Measurements from ENCODE around the gene B4GALT6.
A peak's percentile ranks its signal among the peaks of the same experiment; 100 is the strongest.

The B4GALT6 gene

GRCh38 chr18:31711365-31712172, 27.2 kb upstream of the B4GALT6 start:
- no peaks in the 10 kb centered on the region for H3K9me3 ChIP-seq (ENCODE audit: severe bottlenecking)
- H3K36me3 ChIP-seq, result no peaks in the 10 kb centered on the region
- no peaks in the 10 kb centered on the region for H3K27me3 ChIP-seq (ENCODE audit: insufficient read depth, low read depth, severe bottlenecking)
- H3K27ac ChIP-seq, result no peak overlapping the region
- DNase-seq, result no peak
- TF ChIP-seq, protein P1, sequence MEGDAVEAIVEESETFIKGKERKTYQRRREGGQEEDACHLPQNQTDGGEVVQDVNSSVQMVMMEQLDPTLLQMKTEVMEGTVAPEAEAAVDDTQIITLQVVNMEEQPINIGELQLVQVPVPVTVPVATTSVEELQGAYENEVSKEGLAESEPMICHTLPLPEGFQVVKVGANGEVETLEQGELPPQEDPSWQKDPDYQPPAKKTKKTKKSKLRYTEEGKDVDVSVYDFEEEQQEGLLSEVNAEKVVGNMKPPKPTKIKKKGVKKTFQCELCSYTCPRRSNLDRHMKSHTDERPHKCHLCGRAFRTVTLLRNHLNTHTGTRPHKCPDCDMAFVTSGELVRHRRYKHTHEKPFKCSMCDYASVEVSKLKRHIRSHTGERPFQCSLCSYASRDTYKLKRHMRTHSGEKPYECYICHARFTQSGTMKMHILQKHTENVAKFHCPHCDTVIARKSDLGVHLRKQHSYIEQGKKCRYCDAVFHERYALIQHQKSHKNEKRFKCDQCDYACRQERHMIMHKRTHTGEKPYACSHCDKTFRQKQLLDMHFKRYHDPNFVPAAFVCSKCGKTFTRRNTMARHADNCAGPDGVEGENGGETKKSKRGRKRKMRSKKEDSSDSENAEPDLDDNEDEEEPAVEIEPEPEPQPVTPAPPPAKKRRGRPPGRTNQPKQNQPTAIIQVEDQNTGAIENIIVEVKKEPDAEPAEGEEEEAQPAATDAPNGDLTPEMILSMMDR (IDR thresholded peaks at IDR 0.05; ENCODE audit: low read depth, low read length), result no peak
- no peak overlapping the region for H3K4me3 ChIP-seq (ENCODE audit: low read depth, low read length)

GRCh38 chr18:31710826-31711225, 26.4 kb upstream of the B4GALT6 start:
- Histone ChIP-seq H3K36me3 (no peaks in the 10 kb centered on the region), H3K4me3 (ENCODE audit: low read depth, low read length) (no peak overlapping the region), H3K27ac (no peak overlapping the region), H3K9me3 (ENCODE audit: severe bottlenecking) (no peaks in the 10 kb centered on the region), H3K27me3 (ENCODE audit: insufficient read depth, low read depth, severe bottlenecking) (no peaks in the 10 kb centered on the region)
- peak; percentile 16 for DNase-seq
- TF ChIP-seq, protein P1 (IDR thresholded peaks at IDR 0.05; ENCODE audit: low read depth, low read length), result peak; percentile 26; the same call in 1 of the 2 replicates

- TF ChIP-seq, protein P1 (IDR thresholded peaks at IDR 0.05; ENCODE audit: low read depth, low read length), result no peak
Observed at GRCh38 chr18:31707815-31708214, 23.4 kb upstream of the B4GALT6 start.

GRCh38 chr18:31702449-31702848, 18.1 kb upstream of the B4GALT6 start:
- TF ChIP-seq, protein P1 (IDR thresholded peaks at IDR 0.05; ENCODE audit: low read depth, low read length), result no peak
- DNase-seq, result no peak

More at GRCh38 chr18:31707815-31708214, 23.4 kb upstream of the B4GALT6 start:
- no peak overlapping the region for H3K4me3 ChIP-seq (ENCODE audit: low read depth, low read length)
- H3K36me3 ChIP-seq, result no peaks in the 10 kb centered on the region
- no peak overlapping the region for H3K27ac ChIP-seq
- no peaks in the 10 kb centered on the region for H3K27me3 ChIP-seq (ENCODE audit: insufficient read depth, low read depth, severe bottlenecking)
- H3K9me3 ChIP-seq (ENCODE audit: severe bottlenecking), result no peaks in the 10 kb centered on the region
- no peak for DNase-seq

DNA sequence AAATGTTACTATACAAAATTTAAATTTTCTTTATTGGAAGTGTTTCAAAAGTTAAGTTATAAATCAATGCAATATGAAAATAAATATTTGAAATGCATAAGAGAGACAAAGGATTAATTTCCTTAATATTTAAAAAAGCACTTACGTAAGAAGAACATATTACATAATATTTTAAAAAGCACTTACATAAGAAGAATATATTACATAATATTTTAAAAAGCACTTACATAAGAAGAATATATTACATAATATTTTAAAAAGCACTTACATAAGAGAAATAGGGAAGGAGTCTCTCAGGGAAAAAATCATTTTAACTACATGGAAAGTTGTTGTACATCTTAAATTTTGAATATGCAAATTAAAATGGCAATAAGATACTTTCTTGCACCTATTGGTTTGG, 17.4 kb upstream of the B4GALT6 start:
- no peaks in the 10 kb centered on the region for H3K36me3 ChIP-seq
- H3K27ac ChIP-seq, result no peak overlapping the region
- H3K9me3 ChIP-seq (ENCODE audit: severe bottlenecking), result no peaks in the 10 kb centered on the region
- DNase-seq, result no peak
- no peak overlapping the region for H3K4me3 ChIP-seq (ENCODE audit: low read depth, low read length)
- TF ChIP-seq, protein P1 (IDR thresholded peaks at IDR 0.05; ENCODE audit: low read depth, low read length), result no peak
- H3K27me3 ChIP-seq (ENCODE audit: insufficient read depth, low read depth, severe bottlenecking), result no peaks in the 10 kb centered on the region

More at GRCh38 chr18:31702449-31702848, 18.1 kb upstream of the B4GALT6 start:
- Histone ChIP-seq H3K9me3 (ENCODE audit: severe bottlenecking) (no peaks in the 10 kb centered on the region), H3K27ac (no peak overlapping the region), H3K4me3 (ENCODE audit: low read depth, low read length) (no peak overlapping the region), H3K36me3 (no peaks in the 10 kb centered on the region), H3K27me3 (ENCODE audit: insufficient read depth, low read depth, severe bottlenecking) (no peaks in the 10 kb centered on the region)
